Spleen (tissue), 11 donors: ENCODE results near the gene PLA2G4A. TPM values are rescaled to one million over a fixed set of nuclear protein-coding genes. Genes with fewer than 3 reads are reported as not detected.

Source experiments
- DNase-seq: peaks from one replicate; pipeline ENCODE4 v3.0.0-alpha.2; 2020
- H3K27ac ChIP-seq, 8 donors: fragments of 200-600 bp; sonication (generic) in 7 of 8; 1 replicate in 4 of 8; 2 replicates in 4 of 8; pipeline versions ENCODE4 v1.5.0 to v1.8.0; 2016 to 2021; ENCODE audit warnings: inconsistent platforms in 4 of 8, mild to moderate bottlenecking in 4 of 8, moderate library complexity in 1 of 8
- H3K27me3 ChIP-seq, 7 donors: fragments of 200-600 bp; sonication (generic) in 6 of 7; replicated peaks in 1 of 7; 1 replicate in 4 of 7; 2 replicates in 3 of 7; pipeline versions ENCODE4 v1.5.0 to v1.8.0; 2016 to 2021; ENCODE audit warnings: inconsistent platforms in 3 of 7, mild to moderate bottlenecking in 1 of 7
- H3K36me3 ChIP-seq, 6 donors: fragments of 200-600 bp; sonication (generic) in 5 of 6; 1 replicate in 4 of 6; 2 replicates in 2 of 6; pipeline versions ENCODE4 v1.5.0 to v1.8.0; 2016 to 2021; ENCODE audit warnings: inconsistent platforms in 2 of 6
- H3K4me1 ChIP-seq, 6 donors: fragments of 200-600 bp; sonication (generic) in 5 of 6; 1 replicate in 3 of 6; 2 replicates in 3 of 6; pipeline versions ENCODE4 v1.5.0 to v1.8.0; 2016 to 2021; ENCODE audit warnings: inconsistent platforms in 3 of 6
- H3K4me3 ChIP-seq, 8 donors: fragments of 200-600 bp; sonication (generic) in 7 of 8; 1 replicate in 4 of 8; 2 replicates in 4 of 8; pipeline versions ENCODE4 v1.5.0 to v1.8.0; 2016 to 2021; ENCODE audit warnings: inconsistent platforms in 4 of 8, mild to moderate bottlenecking in 4 of 8, moderate library complexity in 2 of 8
- H3K9me3 ChIP-seq, 8 donors: fragments of 200-600 bp; sonication (generic) in 7 of 8; 1 replicate in 4 of 8; 2 replicates in 4 of 8; pipeline versions ENCODE4 v1.5.0 to v1.8.0; 2016 to 2021; ENCODE audit warnings: inconsistent platforms in 4 of 8
- POLR2A ChIP-seq, 3 donors: fragments of 450-650 bp; IDR thresholded peaks; one replicate each; pipeline ENCODE4 v1.5.1; 2017; ENCODE audit warnings: antibody characterized with exemption in 3 of 3, mild to moderate bottlenecking in 1 of 3
- POLR2AphosphoS5 ChIP-seq, 3 donors: sonication (generic); formaldehyde crosslinking; IDR thresholded peaks; one replicate each; pipeline ENCODE4 v1.5.1; 2017; ENCODE audit warnings: antibody characterized with exemption in 3 of 3
- WGBS, 5 donors: extraction: QIAGEN DNeasy Blood & Tissue Kit in 3 of 5; methylation state at CpG; one replicate each; pipeline versions ENCODE4 v1.1.5 to v1.1.7; 2013 to 2018; 5-methylcytosine and 5-hydroxymethylcytosine counted together
- intact Hi-C: fragments of 100-400 bp; cut with DNase I; formaldehyde crosslinking; loops from one replicate; pipeline ENCODE4 v1.15.0; 2023; ENCODE audit warnings: low total_unique reads
- polyA plus RNA-seq, 3 donors: library from polyadenylated mRNA; stranded (reverse); fragments of 200-250 nt; gene quantifications; one replicate each; pipeline ENCODE4 v1.2.1, GENCODE V29; 2013
- total RNA-seq, 7 donors: library from RNA; depleted of rRNA in 3 of 7; stranded (reverse); fragments of >200 nt in 3 of 7; fragmentation: NEBNext Ultra II Directional in 4 of 7; extraction: Animal tissue kit (Norgen Biotek cat#: 25700) in 4 of 7; gene quantifications; one replicate each; pipeline versions ENCODE4 v1.1.0 to v1.2.1, GENCODE V29; 2016 to 2021
- TF ChIP-seq, protein P1 (sequence below), 11 experiments: fragments of 200-600 bp in 7 of 11; fragments of 450-650 bp in 4 of 11; sonication (generic) in 4 of 11; IDR thresholded peaks in 8 of 11; conservative IDR thresholded peaks in 3 of 11; 1 replicate in 7 of 11; 2 replicates in 4 of 11; pipeline versions ENCODE4 v1.4.0 to v1.8.0; 2016 to 2021; ENCODE audit warnings: antibody characterized with exemption in 11 of 11, inconsistent platforms in 4 of 11, mild to moderate bottlenecking in 1 of 11
- donor health status: healthy with polysubstance abuse.
- donor health status: DM: no; HTN: no; CAD: no; lungs with moderate emphysema.
- donor health status: DM: no; HTN: no; CAD: no.
- donor health status: Bipolar disorder and iron deficiency.
- donor health status: healthy.
- donor health status: DM: no; HTN: no; CAD: no.
- donor health status: DM: yes; HTN: yes; CAD: no.

PLA2G4A gene
- total and polyA plus RNA-seq, 10 donors = 1.2 to 11.6 (median 7.2) TPM

DNA sequence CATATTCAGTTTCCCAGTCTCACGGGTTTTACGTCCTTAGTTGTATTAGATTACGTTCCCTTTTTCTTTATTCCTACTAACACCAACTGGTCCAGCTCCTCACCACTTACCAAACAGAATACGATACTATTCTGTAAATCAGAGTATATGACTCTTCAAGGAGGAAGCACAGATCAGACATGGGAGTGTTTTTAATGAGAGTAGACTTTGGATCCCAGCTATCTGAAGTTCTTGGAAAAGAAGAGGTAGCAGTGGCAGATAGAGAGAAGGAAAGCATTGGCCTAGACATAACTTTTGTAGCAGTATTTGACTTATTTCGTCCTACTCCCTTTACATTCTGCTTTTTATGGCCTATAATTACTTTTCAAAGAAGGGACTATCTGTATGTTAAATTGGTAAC is 24.1 kb upstream of the PLA2G4A start:
- WGBS, 5 donors = 66 to 90% (median 84%) methylated on average over 5 of the region's 5 CpGs
- TF ChIP-seq, protein P1, sequence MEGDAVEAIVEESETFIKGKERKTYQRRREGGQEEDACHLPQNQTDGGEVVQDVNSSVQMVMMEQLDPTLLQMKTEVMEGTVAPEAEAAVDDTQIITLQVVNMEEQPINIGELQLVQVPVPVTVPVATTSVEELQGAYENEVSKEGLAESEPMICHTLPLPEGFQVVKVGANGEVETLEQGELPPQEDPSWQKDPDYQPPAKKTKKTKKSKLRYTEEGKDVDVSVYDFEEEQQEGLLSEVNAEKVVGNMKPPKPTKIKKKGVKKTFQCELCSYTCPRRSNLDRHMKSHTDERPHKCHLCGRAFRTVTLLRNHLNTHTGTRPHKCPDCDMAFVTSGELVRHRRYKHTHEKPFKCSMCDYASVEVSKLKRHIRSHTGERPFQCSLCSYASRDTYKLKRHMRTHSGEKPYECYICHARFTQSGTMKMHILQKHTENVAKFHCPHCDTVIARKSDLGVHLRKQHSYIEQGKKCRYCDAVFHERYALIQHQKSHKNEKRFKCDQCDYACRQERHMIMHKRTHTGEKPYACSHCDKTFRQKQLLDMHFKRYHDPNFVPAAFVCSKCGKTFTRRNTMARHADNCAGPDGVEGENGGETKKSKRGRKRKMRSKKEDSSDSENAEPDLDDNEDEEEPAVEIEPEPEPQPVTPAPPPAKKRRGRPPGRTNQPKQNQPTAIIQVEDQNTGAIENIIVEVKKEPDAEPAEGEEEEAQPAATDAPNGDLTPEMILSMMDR (IDR thresholded peaks at IDR 0.05 in 8 of 11, conservative IDR thresholded peaks at IDR 0.05 in 3 of 11) = no peak
- TF ChIP-seq POLR2AphosphoS5 (IDR thresholded peaks at IDR 0.05) = no peak
- TF ChIP-seq POLR2A (IDR thresholded peaks at IDR 0.05) = no peak
- DNase-seq = no peak
- Histone ChIP-seq H3K27ac (no peak overlapping the region), H3K9me3 (no peaks in the 10 kb centered on the region), H3K4me1 (no peaks in the 10 kb centered on the region), H3K36me3 (no peaks in the 10 kb centered on the region), H3K27me3 (no peaks in the 10 kb centered on the region), H3K4me3 (no peak overlapping the region)
- intact Hi-C loops = no loop called here

- Histone ChIP-seq H3K4me1 (no peaks in the 10 kb centered on the region), H3K9me3 (no peaks in the 10 kb centered on the region), H3K27me3 (no peaks in the 10 kb centered on the region), H3K27ac (no peak overlapping the region), H3K36me3 (no peaks in the 10 kb centered on the region), H3K4me3 (no peak overlapping the region)
- 35 to 70% (median 52%) methylated on average over 3 of the region's 3 CpGs for WGBS, 5 donors
- TF ChIP-seq, protein P1 (IDR thresholded peaks at IDR 0.05 in 8 of 11, conservative IDR thresholded peaks at IDR 0.05 in 3 of 11) = peak in 2 of 11 experiments; percentile 5 to 8
- TF ChIP-seq POLR2A (IDR thresholded peaks at IDR 0.05) = no peak
- intact Hi-C loops = no loop called here
- no peak for DNase-seq
Measured at GRCh38 chr1:186806477-186806876, 22.3 kb upstream of the PLA2G4A start.

DNA sequence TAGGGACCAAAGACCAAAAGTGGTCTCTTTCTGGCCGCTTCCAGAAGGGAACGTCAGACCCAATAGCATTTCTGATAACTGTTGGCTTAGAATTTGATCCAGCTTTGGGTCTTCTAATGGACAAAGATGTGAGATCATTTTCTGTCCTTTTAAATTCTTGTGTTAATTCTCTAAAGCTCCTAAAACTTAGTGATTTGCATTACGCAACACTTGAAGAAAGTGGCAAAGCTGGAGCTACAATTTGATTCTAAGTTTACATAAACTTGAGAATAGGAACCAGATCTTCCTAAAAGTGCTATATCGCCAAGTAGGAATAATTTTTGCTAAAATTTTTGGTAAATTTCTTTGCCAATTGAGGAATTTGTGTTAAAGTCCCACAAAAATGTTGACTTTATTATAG is 21.6 kb upstream of the PLA2G4A start:
- H3K36me3 ChIP-seq = no peaks in the 10 kb centered on the region
- intact Hi-C loops = no loop called here
- no peaks in the 10 kb centered on the region for H3K27me3 ChIP-seq
- no peaks in the 10 kb centered on the region for H3K4me1 ChIP-seq
- TF ChIP-seq POLR2AphosphoS5 (IDR thresholded peaks at IDR 0.05) (no peak), POLR2A (IDR thresholded peaks at IDR 0.05) (no peak)
- TF ChIP-seq, protein P1 (IDR thresholded peaks at IDR 0.05 in 8 of 11, conservative IDR thresholded peaks at IDR 0.05 in 3 of 11) = no peak
- DNase-seq = no peak
- no peak overlapping the region for H3K4me3 ChIP-seq
- H3K9me3 ChIP-seq = no peaks in the 10 kb centered on the region
- no peak overlapping the region for H3K27ac ChIP-seq
- WGBS, 5 donors = 83 to 92% (median 89%) methylated on average over 4 of the region's 4 CpGs

DNA sequence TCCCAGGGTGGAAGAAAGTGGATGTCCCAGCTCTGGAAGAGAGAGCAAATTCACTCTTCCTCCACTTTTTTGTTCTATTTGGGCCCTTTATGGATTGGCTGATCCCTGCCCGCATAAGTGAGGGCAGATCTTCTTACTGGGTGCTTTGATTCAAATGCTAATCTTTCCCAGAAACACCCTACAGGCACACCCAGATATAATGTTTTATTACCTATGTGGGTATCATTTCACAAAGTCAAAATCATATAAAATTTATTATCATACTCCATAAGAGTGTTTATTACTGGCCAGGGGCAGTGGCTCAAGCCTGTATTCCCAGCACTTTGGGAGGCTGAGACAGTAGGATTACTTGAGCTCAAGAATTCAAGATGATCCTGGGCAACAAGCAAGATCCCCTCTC is 16.9 kb upstream of the PLA2G4A start:
- DNase-seq = no peak
- WGBS, 5 donors = 91 to 100% (median 100%) methylated on average over 1 of the region's 1 CpG
- TF ChIP-seq, protein P1 (IDR thresholded peaks at IDR 0.05 in 8 of 11, conservative IDR thresholded peaks at IDR 0.05 in 3 of 11) = no peak
- TF ChIP-seq POLR2A (IDR thresholded peaks at IDR 0.05) (no peak), POLR2AphosphoS5 (IDR thresholded peaks at IDR 0.05) (no peak)
- Histone ChIP-seq H3K4me3 (no peak overlapping the region), H3K36me3 (no peaks in the 10 kb centered on the region), H3K27ac (no peak overlapping the region), H3K4me1 (no peaks in the 10 kb centered on the region), H3K9me3 (no peaks in the 10 kb centered on the region), H3K27me3 (no peaks in the 10 kb centered on the region)
- intact Hi-C loops = no loop called here
